Measurements from ENCODE around the gene C1QA. TPM values are rescaled to one million over a fixed set of nuclear protein-coding genes. Genes with fewer than 3 reads are reported as not detected.

The C1QA gene
- total RNA-seq, 4 donors from 2014 or later: 12.3 to 90.8 (median 28.7) TPM

GRCh38 chr1:22635436-22635835 lies 992 bp upstream of the C1QA start:
- TF ChIP-seq, protein P1, sequence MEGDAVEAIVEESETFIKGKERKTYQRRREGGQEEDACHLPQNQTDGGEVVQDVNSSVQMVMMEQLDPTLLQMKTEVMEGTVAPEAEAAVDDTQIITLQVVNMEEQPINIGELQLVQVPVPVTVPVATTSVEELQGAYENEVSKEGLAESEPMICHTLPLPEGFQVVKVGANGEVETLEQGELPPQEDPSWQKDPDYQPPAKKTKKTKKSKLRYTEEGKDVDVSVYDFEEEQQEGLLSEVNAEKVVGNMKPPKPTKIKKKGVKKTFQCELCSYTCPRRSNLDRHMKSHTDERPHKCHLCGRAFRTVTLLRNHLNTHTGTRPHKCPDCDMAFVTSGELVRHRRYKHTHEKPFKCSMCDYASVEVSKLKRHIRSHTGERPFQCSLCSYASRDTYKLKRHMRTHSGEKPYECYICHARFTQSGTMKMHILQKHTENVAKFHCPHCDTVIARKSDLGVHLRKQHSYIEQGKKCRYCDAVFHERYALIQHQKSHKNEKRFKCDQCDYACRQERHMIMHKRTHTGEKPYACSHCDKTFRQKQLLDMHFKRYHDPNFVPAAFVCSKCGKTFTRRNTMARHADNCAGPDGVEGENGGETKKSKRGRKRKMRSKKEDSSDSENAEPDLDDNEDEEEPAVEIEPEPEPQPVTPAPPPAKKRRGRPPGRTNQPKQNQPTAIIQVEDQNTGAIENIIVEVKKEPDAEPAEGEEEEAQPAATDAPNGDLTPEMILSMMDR (IDR thresholded peaks at IDR 0.05): no peak
- TF ChIP-seq POLR2A (IDR thresholded peaks at IDR 0.05): no peak
- Histone ChIP-seq H3K27ac (no peak overlapping the region), H3K4me3 (no peak overlapping the region), H3K36me3 (no peaks in the 10 kb centered on the region), H3K27me3 (no peaks in the 10 kb centered on the region), H3K4me1 (no peaks in the 10 kb centered on the region), H3K9me3 (no peaks in the 10 kb centered on the region)
- DNase-seq: no peak

- Histone ChIP-seq H3K36me3 (no peaks in the 10 kb centered on the region), H3K9me3 (no peaks in the 10 kb centered on the region), H3K4me3 (peak overlapping the region in 2 of 4 donors; percentile 16 to 35), H3K4me1 (no peaks in the 10 kb centered on the region), H3K27ac (peak overlapping the region in 2 of 4 donors; percentile 25 to 26), H3K27me3 (no peaks in the 10 kb centered on the region)
- TF ChIP-seq, protein P1 (IDR thresholded peaks at IDR 0.05): no peak
- TF ChIP-seq POLR2A (IDR thresholded peaks at IDR 0.05): no peak
- DNase-seq: no peak
Observed at GRCh38 chr1:22636927-22637326, 499 bp downstream of the C1QA start.

GRCh38 chr1:22637907-22638445 lies 1.5 kb downstream of the C1QA start:
- TF ChIP-seq, protein P1 (IDR thresholded peaks at IDR 0.05): no peak
- no peak for TF ChIP-seq POLR2A (IDR thresholded peaks at IDR 0.05)
- peak overlapping the region in 2 of 4 donors; percentile 16 to 35 for H3K4me3 ChIP-seq
- no peaks in the 10 kb centered on the region for H3K4me1 ChIP-seq
- no peaks in the 10 kb centered on the region for H3K9me3 ChIP-seq
- H3K27me3 ChIP-seq: no peaks in the 10 kb centered on the region
- peak overlapping the region in 1 of 4 donors; percentile 25 for H3K27ac ChIP-seq
- no peaks in the 10 kb centered on the region for H3K36me3 ChIP-seq
- DNase-seq: no peak

DNA sequence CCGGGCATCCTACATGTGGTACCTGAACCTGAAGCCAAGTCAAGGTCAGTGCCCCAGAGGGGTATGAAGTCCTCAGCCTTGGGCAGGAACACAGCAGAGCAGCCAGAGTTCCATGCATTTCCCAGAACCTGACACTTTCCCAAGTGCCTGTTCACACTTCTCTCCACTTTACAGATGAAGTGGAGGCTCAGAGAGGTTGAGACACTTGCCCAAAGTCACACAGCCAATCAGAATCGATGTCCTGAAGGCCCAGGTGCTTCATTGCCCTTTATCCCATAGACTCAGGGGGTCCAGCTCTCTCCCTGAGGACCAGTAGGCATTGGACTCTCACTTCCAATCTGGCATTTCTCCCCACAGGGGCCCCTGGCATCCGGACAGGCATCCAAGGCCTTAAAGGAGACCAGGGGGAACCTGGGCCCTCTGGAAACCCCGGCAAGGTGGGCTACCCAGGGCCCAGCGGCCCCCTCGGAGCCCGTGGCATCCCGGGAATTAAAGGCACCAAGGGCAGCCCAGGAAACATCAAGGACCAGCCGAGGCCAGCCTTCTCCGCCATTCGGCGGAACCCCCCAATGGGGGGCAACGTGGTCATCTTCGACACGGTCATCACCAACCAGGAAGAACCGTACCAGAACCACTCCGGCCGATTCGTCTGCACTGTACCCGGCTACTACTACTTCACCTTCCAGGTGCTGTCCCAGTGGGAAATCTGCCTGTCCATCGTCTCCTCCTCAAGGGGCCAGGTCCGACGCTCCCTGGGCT lies 2.2 kb downstream of the C1QA start:
- Histone ChIP-seq H3K36me3 (no peaks in the 10 kb centered on the region), H3K4me1 (no peaks in the 10 kb centered on the region), H3K27me3 (no peaks in the 10 kb centered on the region), H3K4me3 (peak overlapping the region in 1 of 4 donors; percentile 35), H3K9me3 (no peaks in the 10 kb centered on the region), H3K27ac (no peak overlapping the region)
- no peak for DNase-seq
- TF ChIP-seq, protein P1 (IDR thresholded peaks at IDR 0.05): no peak
- no peak for TF ChIP-seq POLR2A (IDR thresholded peaks at IDR 0.05)

GRCh38 chr1:22639286-22639685 lies 2.9 kb downstream of the C1QA start:
- H3K4me3 ChIP-seq: peak overlapping the region in 1 of 4 donors; percentile 35
- no peaks in the 10 kb centered on the region for H3K27me3 ChIP-seq

More at GRCh38 chr1:22639286-22639685, 2.9 kb downstream of the C1QA start:
- no peaks in the 10 kb centered on the region for H3K4me1 ChIP-seq
- no peaks in the 10 kb centered on the region for H3K9me3 ChIP-seq
- TF ChIP-seq POLR2A (IDR thresholded peaks at IDR 0.05): no peak
- TF ChIP-seq, protein P1 (IDR thresholded peaks at IDR 0.05): no peak
- no peak overlapping the region for H3K27ac ChIP-seq
- peak in 1 of 3 donors; percentile 49 for DNase-seq
- H3K36me3 ChIP-seq: no peaks in the 10 kb centered on the region

Data from Peyer's patch (tissue), 4 donors.